T-cell (primary cell): ENCODE data around the gene FABP3. TPM values are rescaled to one million over a fixed set of nuclear protein-coding genes. Genes with fewer than 3 reads are reported as not detected.

Source experiments
- ATAC-seq, 4 experiments: fragments of 200-7000 bp in 3 of 4; fragments of 150-1000 bp in 1 of 4; cut with Tn5 transposase; replicated peaks in 1 of 4; 1 replicate in 3 of 4; 2 replicates in 1 of 4; pipeline ENCODE4 v1.10.0; 2021; ENCODE audit warnings: moderate library complexity in 3 of 4, mild to moderate bottlenecking in 2 of 4, moderate number of reproducible peaks in 1 of 4
- CTCF ChIA-PET, 2 donors: fragments of 300-600 bp; sonication (Branson Sonifier 250); formaldehyde crosslinking; loops; one replicate each; lab custom pipeline; 2022; ENCODE audit warnings: antibody characterized with exemption in 2 of 2; lab: Charles Lee
- POLR2A ChIA-PET, 2 donors: fragments of 300-600 bp; sonication (Branson Sonifier 250); formaldehyde crosslinking; loops; one replicate each; lab custom pipeline; 2022; ENCODE audit warnings: antibody characterized with exemption in 2 of 2; lab: Charles Lee
- DNase-seq, 35 experiments: peaks; one replicate each; pipeline versions ENCODE4 v3.0.0 to v3.0.0-alpha.2; 2013 to 2023
- H3K27ac ChIP-seq: one replicate; pipeline ENCODE4 v1.5.1; 2013; ENCODE audit warnings: low read length
- H3K27me3 ChIP-seq, 2 experiments: replicated peaks in 1 of 2; 1 replicate in 1 of 2; 2 replicates in 1 of 2; pipeline versions ENCODE4 v1.6.1 to v1.7.0; 2013; ENCODE audit warnings: low read length in 1 of 2, mixed read lengths in 1 of 2; ENCODE audit not compliant: control insufficient read depth in 2 of 2, insufficient read depth in 2 of 2; ENCODE audit errors: extremely low read depth in 1 of 2
- H3K36me3 ChIP-seq, 2 donors: 1 replicate in 1 of 2; 2 replicates in 1 of 2; pipeline versions ENCODE4 v1.6.1 to v1.7.0; 2013; ENCODE audit warnings: low read length in 1 of 2; ENCODE audit not compliant: control insufficient read depth in 2 of 2, insufficient read depth in 1 of 2; ENCODE audit errors: extremely low read depth in 1 of 2
- H3K4me1 ChIP-seq, 2 experiments: 1 replicate in 1 of 2; 2 replicates in 1 of 2; pipeline versions ENCODE4 v1.6.1 to v1.7.0; 2013; ENCODE audit warnings: low read length in 2 of 2, mixed read lengths in 1 of 2; ENCODE audit not compliant: insufficient read depth in 2 of 2, control insufficient read depth in 1 of 2; ENCODE audit errors: extremely low read depth in 1 of 2
- H3K4me3 ChIP-seq, 2 donors: 1 replicate in 1 of 2; 2 replicates in 1 of 2; pipeline versions ENCODE4 v1.5.1 to v1.7.0; 2013; ENCODE audit warnings: mild to moderate bottlenecking in 2 of 2, low read length in 1 of 2, moderate library complexity in 1 of 2; ENCODE audit not compliant: control insufficient read depth in 1 of 2; ENCODE audit errors: extremely low read depth in 1 of 2
- H3K9me3 ChIP-seq: 2 replicates; pipeline ENCODE4 v1.7.0; 2013
- H3K27ac Mint-ChIP-seq, 2 donors: one replicate each; pipeline ENCODE4 v1.8.0; 2020 to 2021; ENCODE audit warnings: mild to moderate bottlenecking in 2 of 2, mixed read lengths in 2 of 2
- H3K27me3 Mint-ChIP-seq, 2 donors: one replicate each; pipeline ENCODE4 v1.8.0; 2021 to 2022; ENCODE audit warnings: mixed read lengths in 2 of 2
- H3K36me3 Mint-ChIP-seq: one replicate; pipeline ENCODE4 v1.8.0; 2021; ENCODE audit warnings: mixed read lengths
- H3K4me1 Mint-ChIP-seq, 3 donors: one replicate each; pipeline ENCODE4 v1.8.0; 2020 to 2022; ENCODE audit warnings: mixed read lengths in 3 of 3, mild to moderate bottlenecking in 1 of 3
- H3K4me3 Mint-ChIP-seq, 3 donors: one replicate each; pipeline ENCODE4 v1.8.0; 2020 to 2022; ENCODE audit warnings: mild to moderate bottlenecking in 3 of 3, mixed read lengths in 3 of 3, moderate library complexity in 3 of 3
- H3K9me3 Mint-ChIP-seq, 3 donors: one replicate each; pipeline ENCODE4 v1.8.0; 2020 to 2022; ENCODE audit warnings: mixed read lengths in 3 of 3
- WGBS: methylation state at CpG from one replicate; pipeline ENCODE4 v1.1.5; 2013; ENCODE audit warnings: missing lambda C conversion rate; ENCODE audit not compliant: insufficient coverage; 5-methylcytosine and 5-hydroxymethylcytosine counted together
- total RNA-seq, 35 experiments: library from RNA in 6 of 35; stranded (reverse) in 6 of 35; fragments of 120-200 nt in 1 of 35; gene quantifications; one replicate each; pipeline versions ENCODE4 v1.2.1 to v1.2.4 and lab custom pipeline; 2013 to 2026

The FABP3 gene
- total RNA-seq, 5 donors from 2014 or later (not counting 1 experiment from before 2014, with no cell fraction given) = 0.53 TPM; not detected in 4

DNA sequence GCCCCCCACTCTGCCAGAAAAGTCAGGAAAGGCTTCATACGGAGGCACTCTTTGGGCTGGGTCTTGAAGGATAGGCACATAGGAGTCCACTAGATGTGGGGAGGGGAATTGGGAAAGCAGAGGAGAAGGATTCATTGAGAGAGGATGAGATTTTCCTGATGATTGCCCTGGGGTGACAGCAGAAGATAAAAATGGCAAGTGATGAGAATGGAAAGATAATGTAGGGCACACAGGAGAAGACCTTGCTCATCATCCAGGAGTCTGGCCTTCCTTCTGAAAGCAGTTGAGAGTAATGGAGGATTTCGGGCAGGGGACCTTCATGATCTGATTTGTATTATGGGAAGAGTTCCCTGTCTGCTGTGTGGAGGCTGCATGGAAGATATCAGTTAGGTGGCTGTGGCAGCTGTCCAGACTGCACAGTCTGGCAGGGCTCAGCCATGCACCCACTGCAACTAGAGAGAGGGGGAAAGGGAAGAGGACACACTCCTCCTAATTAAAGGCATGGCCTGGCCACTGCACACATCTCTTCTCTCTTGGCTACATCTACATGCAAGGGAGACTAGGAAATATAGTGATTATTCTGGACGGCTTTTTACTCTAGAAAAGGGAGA lies 9.6 kb upstream of the FABP3 start:
- Mint-ChIP-seq H3K4me3 (no peak overlapping the region), H3K36me3 (no peaks in the 10 kb centered on the region), H3K27ac (no peak overlapping the region), H3K4me1 (no peaks in the 10 kb centered on the region), H3K9me3 (no peaks in the 10 kb centered on the region), H3K27me3 (peaks cover 35 to 46% of the 10 kb centered on the region in 2 donors)
- no peak for ATAC-seq
- Histone ChIP-seq H3K36me3 (no peaks in the 10 kb centered on the region), H3K9me3 (no peaks in the 10 kb centered on the region), H3K27ac (no peak overlapping the region), H3K27me3 (peaks cover 0 to 48% of the 10 kb centered on the region in 2 experiments), H3K4me1 (no peaks in the 10 kb centered on the region), H3K4me3 (no peak overlapping the region)
- ChIA-PET POLR2A (no interaction called here), CTCF (no interaction called here)
- WGBS = 72% methylated on average over 2 of the region's 3 CpGs
- no peak for DNase-seq

- H3K27ac Mint-ChIP-seq = no peak overlapping the region
Measured at GRCh38 chr1:31381394-31382294, 8.8 kb upstream of the FABP3 start.

DNA sequence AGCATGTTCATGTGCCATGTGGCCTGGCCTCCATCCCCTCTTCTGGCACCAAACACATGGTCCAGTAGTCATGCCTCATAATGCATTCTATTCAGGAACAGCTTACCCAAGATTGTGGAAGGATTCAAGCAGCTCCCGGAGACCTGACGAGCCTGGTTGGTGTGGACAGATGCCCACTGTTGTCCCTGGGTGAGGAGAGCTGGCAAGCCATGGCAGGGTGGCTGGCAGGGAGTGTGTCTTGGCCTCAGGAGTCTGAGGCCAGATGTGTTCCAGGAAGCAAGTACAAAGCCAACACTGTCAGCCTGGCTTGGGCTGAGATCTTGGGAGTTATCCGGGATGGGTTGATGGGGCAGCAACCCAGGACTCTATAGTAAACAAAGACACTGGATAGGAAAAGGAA lies 7.3 kb upstream of the FABP3 start:
- DNase-seq = no peak
- Histone ChIP-seq H3K4me1 (no peaks in the 10 kb centered on the region), H3K9me3 (no peaks in the 10 kb centered on the region), H3K4me3 (no peak overlapping the region), H3K27ac (no peak overlapping the region), H3K27me3 (peaks cover 0 to 28% of the 10 kb centered on the region in 2 experiments), H3K36me3 (no peaks in the 10 kb centered on the region)
- ChIA-PET CTCF (no interaction called here), POLR2A (no interaction called here)
- no peak for ATAC-seq
- H3K4me1 Mint-ChIP-seq = no peaks in the 10 kb centered on the region
- H3K27ac Mint-ChIP-seq = no peak overlapping the region
- 100% methylated on average over 1 of the region's 3 CpGs for WGBS
- no peaks in the 10 kb centered on the region for H3K36me3 Mint-ChIP-seq
- no peaks in the 10 kb centered on the region for H3K9me3 Mint-ChIP-seq
- H3K27me3 Mint-ChIP-seq = peaks cover 23 to 29% of the 10 kb centered on the region in 2 donors
- no peak overlapping the region for H3K4me3 Mint-ChIP-seq

More at GRCh38 chr1:31381394-31382294, 8.8 kb upstream of the FABP3 start:
- Histone ChIP-seq H3K27me3 (peaks cover 0 to 40% of the 10 kb centered on the region in 2 experiments), H3K27ac (no peak overlapping the region), H3K4me1 (no peaks in the 10 kb centered on the region), H3K9me3 (no peaks in the 10 kb centered on the region), H3K36me3 (no peaks in the 10 kb centered on the region), H3K4me3 (no peak overlapping the region)
- ChIA-PET POLR2A (no interaction called here), CTCF (no interaction called here)
- Mint-ChIP-seq H3K36me3 (no peaks in the 10 kb centered on the region), H3K9me3 (no peaks in the 10 kb centered on the region), H3K4me1 (no peaks in the 10 kb centered on the region), H3K27me3 (peaks cover 35 to 38% of the 10 kb centered on the region in 2 donors), H3K4me3 (no peak overlapping the region)
- ATAC-seq (no peak), DNase-seq (no peak)
- WGBS = 60% methylated on average over 5 of the region's 6 CpGs

- H3K27ac ChIP-seq = no peak overlapping the region
- no peaks in the 10 kb centered on the region for H3K36me3 ChIP-seq
- no peak overlapping the region for H3K4me3 ChIP-seq
- Mint-ChIP-seq H3K36me3 (no peaks in the 10 kb centered on the region), H3K9me3 (no peaks in the 10 kb centered on the region), H3K4me1 (peaks cover 7 to 11% (median 8%) of the 10 kb centered on the region in 3 donors), H3K27me3 (peaks cover 10 to 20% of the 10 kb centered on the region in 2 donors), H3K27ac (no peak overlapping the region), H3K4me3 (no peak overlapping the region)
- CTCF ChIA-PET = interaction anchor here in 1 of 2 donors (0.5 kb wide), 1 partner anchor 258 kb away, joined by 4 read pairs; no protein-coding TSS in a partner anchor
- H3K9me3 ChIP-seq = no peaks in the 10 kb centered on the region
- peaks cover 0 to 19% of the 10 kb centered on the region in 2 experiments for H3K27me3 ChIP-seq
- ATAC-seq (no peak), DNase-seq (no peak)
- POLR2A ChIA-PET = no interaction called here
- H3K4me1 ChIP-seq = peaks cover 0 to 9% of the 10 kb centered on the region in 2 experiments
Measured at GRCh38 chr1:31378001-31378400, 5.1 kb upstream of the FABP3 start.

GRCh38 chr1:31377364-31377863 lies 4.5 kb upstream of the FABP3 start:
- no peak overlapping the region for H3K27ac Mint-ChIP-seq

GRCh38 chr1:31376375-31377134 lies 3.7 kb upstream of the FABP3 start:
- DNase-seq (no peak), ATAC-seq (no peak)
- Mint-ChIP-seq H3K36me3 (no peaks in the 10 kb centered on the region), H3K27me3 (peaks cover 2 to 11% of the 10 kb centered on the region in 2 donors), H3K4me3 (no peak overlapping the region), H3K27ac (no peak overlapping the region), H3K4me1 (peaks cover 12 to 19% (median 17%) of the 10 kb centered on the region in 3 donors), H3K9me3 (no peaks in the 10 kb centered on the region)
- CTCF ChIA-PET = no interaction called here
- POLR2A ChIA-PET = no interaction called here
- Histone ChIP-seq H3K9me3 (no peaks in the 10 kb centered on the region), H3K4me1 (peaks cover 0 to 13% of the 10 kb centered on the region in 2 experiments), H3K27me3 (peaks cover 0 to 22% of the 10 kb centered on the region in 2 experiments), H3K27ac (no peak overlapping the region), H3K36me3 (no peaks in the 10 kb centered on the region), H3K4me3 (no peak overlapping the region)
- 74% methylated on average over 5 of the region's 8 CpGs for WGBS

More at GRCh38 chr1:31377364-31377863, 4.5 kb upstream of the FABP3 start:
- POLR2A ChIA-PET = no interaction called here
- CTCF ChIA-PET = interaction anchor here in 1 of 2 donors (0.5 kb wide), 1 partner anchor 258 kb away, joined by 4 read pairs; no protein-coding TSS in a partner anchor
- DNase-seq (no peak), ATAC-seq (no peak)
- Histone ChIP-seq H3K27ac (no peak overlapping the region), H3K36me3 (no peaks in the 10 kb centered on the region), H3K27me3 (peaks cover 0 to 22% of the 10 kb centered on the region in 2 experiments), H3K4me3 (no peak overlapping the region), H3K9me3 (no peaks in the 10 kb centered on the region), H3K4me1 (peaks cover 0 to 13% of the 10 kb centered on the region in 2 experiments)
- no peak overlapping the region for H3K4me3 Mint-ChIP-seq
- no CpG with 5 or more reads among the region's 3 CpGs for WGBS
- H3K4me1 Mint-ChIP-seq = peaks cover 11 to 16% (median 13%) of the 10 kb centered on the region in 3 donors
- peaks cover 7 to 16% of the 10 kb centered on the region in 2 donors for H3K27me3 Mint-ChIP-seq
- H3K36me3 Mint-ChIP-seq = no peaks in the 10 kb centered on the region
- H3K9me3 Mint-ChIP-seq = no peaks in the 10 kb centered on the region
